Measurements from ENCODE around the gene CTIF. TPM values are rescaled to one million over a fixed set of nuclear protein-coding genes. Genes with fewer than 3 reads are reported as not detected.

The CTIF gene
- total and polyA plus RNA-seq, 5 donors from 2014 or later, result 0.23 to 1.8 TPM; not detected in 3

DNA sequence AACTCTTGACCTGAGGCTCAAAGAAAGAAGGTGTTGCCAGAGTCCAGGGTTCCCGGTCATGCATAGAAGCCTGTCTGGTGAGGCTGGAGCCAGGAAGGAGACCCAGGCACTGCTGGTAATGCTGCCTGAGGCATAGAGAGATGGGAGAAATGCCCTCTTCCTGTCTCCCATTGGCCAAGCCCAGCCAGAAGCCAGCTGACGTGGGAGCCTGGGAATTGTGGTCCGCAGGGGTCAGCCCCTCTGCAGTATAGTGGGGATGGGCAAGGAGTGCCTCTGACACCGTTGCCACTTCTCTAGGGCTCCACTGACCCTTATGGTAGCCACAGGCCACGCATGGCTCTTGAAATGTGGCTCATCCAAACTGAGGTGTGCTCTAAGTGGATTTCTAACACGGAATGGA, 95.7 kb downstream of the CTIF start:
- no peak overlapping the region for H3K27ac Mint-ChIP-seq
- H3K4me3 Mint-ChIP-seq, result no peak overlapping the region
- ATAC-seq (ENCODE audit: low read depth in 2 of 2) (no peak), DNase-seq (no peak)
- no peak overlapping the region for H3K4me3 ChIP-seq (ENCODE audit: low read depth, low read length)
- H3K9me3 ChIP-seq (ENCODE audit: control insufficient read depth in 2 of 2, low read length in 2 of 2), result no peaks in the 10 kb centered on the region
- no peaks in the 10 kb centered on the region for H3K36me3 Mint-ChIP-seq
- no peaks in the 10 kb centered on the region for H3K27me3 ChIP-seq (ENCODE audit: control insufficient read depth, insufficient read depth, low read length)
- no peaks in the 10 kb centered on the region for H3K36me3 ChIP-seq (ENCODE audit: control insufficient read depth, insufficient read depth, low read length)
- peaks cover 12% of the 10 kb centered on the region for H3K27me3 Mint-ChIP-seq
- H3K4me1 Mint-ChIP-seq, result no peaks in the 10 kb centered on the region
- no peak overlapping the region for H3K27ac ChIP-seq (ENCODE audit: insufficient read depth, low read length, poor library complexity, severe bottlenecking)
- H3K9me3 Mint-ChIP-seq, result no peaks in the 10 kb centered on the region
- no peaks in the 10 kb centered on the region for H3K4me1 ChIP-seq (ENCODE audit: control insufficient read depth, insufficient read depth, low read length, poor library complexity, severe bottlenecking)

DNA sequence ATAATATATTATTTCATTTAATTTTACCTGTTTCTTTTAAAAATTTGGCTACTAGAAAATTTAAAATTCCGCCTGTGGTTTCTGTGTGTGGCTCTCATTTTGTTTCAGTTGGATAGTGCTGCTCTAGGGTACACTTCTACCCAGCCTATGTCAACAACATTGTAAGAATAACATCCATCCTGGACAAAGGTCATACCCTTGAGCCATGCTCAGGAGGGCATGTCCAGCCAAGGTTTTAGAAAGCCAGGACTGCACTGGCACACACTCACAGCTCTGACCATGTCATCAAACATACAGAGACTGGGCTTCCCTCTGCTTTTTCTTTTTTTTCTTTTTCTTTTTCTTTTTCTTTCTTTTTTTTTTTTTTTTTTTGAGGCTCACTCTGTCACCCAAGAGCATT, 96.1 kb downstream of the CTIF start:
- H3K36me3 Mint-ChIP-seq, result no peaks in the 10 kb centered on the region
- H3K4me3 Mint-ChIP-seq, result no peak overlapping the region
- DNase-seq (no peak), ATAC-seq (ENCODE audit: low read depth in 2 of 2) (no peak)
- Histone ChIP-seq H3K27ac (ENCODE audit: insufficient read depth, low read length, poor library complexity, severe bottlenecking) (no peak overlapping the region), H3K4me1 (ENCODE audit: control insufficient read depth, insufficient read depth, low read length, poor library complexity, severe bottlenecking) (no peaks in the 10 kb centered on the region), H3K36me3 (ENCODE audit: control insufficient read depth, insufficient read depth, low read length) (no peaks in the 10 kb centered on the region), H3K27me3 (ENCODE audit: control insufficient read depth, insufficient read depth, low read length) (no peaks in the 10 kb centered on the region), H3K9me3 (ENCODE audit: control insufficient read depth in 2 of 2, low read length in 2 of 2) (no peaks in the 10 kb centered on the region), H3K4me3 (ENCODE audit: low read depth, low read length) (no peak overlapping the region)
- no peak overlapping the region for H3K27ac Mint-ChIP-seq
- no peaks in the 10 kb centered on the region for H3K9me3 Mint-ChIP-seq
- H3K27me3 Mint-ChIP-seq, result peaks cover 12% of the 10 kb centered on the region
- no peaks in the 10 kb centered on the region for H3K4me1 Mint-ChIP-seq

DNA sequence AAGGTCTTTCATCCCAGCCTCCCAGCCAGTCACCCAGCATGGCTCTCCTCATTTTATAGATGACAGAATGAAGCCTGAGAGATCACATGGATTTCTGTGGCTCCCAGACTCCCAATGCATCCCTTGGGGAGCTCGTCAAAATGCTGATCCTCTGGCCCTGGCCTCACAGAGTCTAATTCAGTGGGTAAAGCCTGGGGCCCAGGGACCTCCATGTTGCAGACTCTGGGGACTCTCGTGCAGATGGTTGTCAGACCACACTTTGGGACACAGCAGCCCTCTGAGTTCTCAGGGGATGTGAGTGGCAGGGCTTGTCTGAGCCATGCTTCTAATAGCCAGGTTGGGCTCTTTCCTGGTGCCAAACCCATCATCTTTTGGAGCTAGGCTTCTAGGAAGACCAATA, 97.0 kb downstream of the CTIF start:
- ATAC-seq (ENCODE audit: low read depth in 2 of 2) (no peak), DNase-seq (no peak)
- no peaks in the 10 kb centered on the region for H3K9me3 ChIP-seq (ENCODE audit: control insufficient read depth in 2 of 2, low read length in 2 of 2)
- no peaks in the 10 kb centered on the region for H3K36me3 ChIP-seq (ENCODE audit: control insufficient read depth, insufficient read depth, low read length)
- Mint-ChIP-seq H3K27me3 (peaks cover 16% of the 10 kb centered on the region), H3K27ac (no peak overlapping the region), H3K4me1 (no peaks in the 10 kb centered on the region), H3K9me3 (no peaks in the 10 kb centered on the region), H3K36me3 (no peaks in the 10 kb centered on the region), H3K4me3 (no peak overlapping the region)
- H3K4me3 ChIP-seq (ENCODE audit: low read depth, low read length), result no peak overlapping the region
- H3K27ac ChIP-seq (ENCODE audit: insufficient read depth, low read length, poor library complexity, severe bottlenecking), result no peak overlapping the region
- H3K4me1 ChIP-seq (ENCODE audit: control insufficient read depth, insufficient read depth, low read length, poor library complexity, severe bottlenecking), result no peaks in the 10 kb centered on the region
- H3K27me3 ChIP-seq (ENCODE audit: control insufficient read depth, insufficient read depth, low read length), result no peaks in the 10 kb centered on the region

DNA sequence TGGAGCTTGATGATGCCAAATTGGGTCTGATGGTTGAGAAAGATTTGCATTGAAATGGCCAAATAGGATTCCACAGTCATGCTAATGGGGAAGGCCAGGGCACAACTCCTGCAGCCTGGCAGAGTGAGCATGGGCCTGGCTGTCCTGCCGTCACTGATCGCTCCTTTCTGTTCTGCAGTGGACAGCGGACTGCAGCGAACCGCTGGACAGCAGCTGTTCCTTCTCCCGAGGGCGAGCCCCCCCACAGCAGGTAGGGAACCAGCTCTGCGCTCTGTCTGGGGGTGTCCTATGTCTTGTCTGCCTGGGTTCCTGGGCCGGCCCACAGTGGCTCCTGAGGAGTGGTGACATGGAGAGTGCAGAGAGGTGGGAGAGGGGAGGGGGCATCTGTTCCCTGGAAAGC, 97.6 kb downstream of the CTIF start:
- Mint-ChIP-seq H3K27ac (no peak overlapping the region), H3K36me3 (no peaks in the 10 kb centered on the region), H3K27me3 (peaks cover 19% of the 10 kb centered on the region), H3K9me3 (no peaks in the 10 kb centered on the region), H3K4me1 (no peaks in the 10 kb centered on the region), H3K4me3 (no peak overlapping the region)
- H3K27me3 ChIP-seq (ENCODE audit: control insufficient read depth, insufficient read depth, low read length), result no peaks in the 10 kb centered on the region
- H3K27ac ChIP-seq (ENCODE audit: insufficient read depth, low read length, poor library complexity, severe bottlenecking), result no peak overlapping the region
- no peaks in the 10 kb centered on the region for H3K9me3 ChIP-seq (ENCODE audit: control insufficient read depth in 2 of 2, low read length in 2 of 2)
- no peaks in the 10 kb centered on the region for H3K4me1 ChIP-seq (ENCODE audit: control insufficient read depth, insufficient read depth, low read length, poor library complexity, severe bottlenecking)
- no peaks in the 10 kb centered on the region for H3K36me3 ChIP-seq (ENCODE audit: control insufficient read depth, insufficient read depth, low read length)
- no peak overlapping the region for H3K4me3 ChIP-seq (ENCODE audit: low read depth, low read length)
- DNase-seq, result no peak
- ATAC-seq (ENCODE audit: low read depth in 2 of 2), result no peak

DNA sequence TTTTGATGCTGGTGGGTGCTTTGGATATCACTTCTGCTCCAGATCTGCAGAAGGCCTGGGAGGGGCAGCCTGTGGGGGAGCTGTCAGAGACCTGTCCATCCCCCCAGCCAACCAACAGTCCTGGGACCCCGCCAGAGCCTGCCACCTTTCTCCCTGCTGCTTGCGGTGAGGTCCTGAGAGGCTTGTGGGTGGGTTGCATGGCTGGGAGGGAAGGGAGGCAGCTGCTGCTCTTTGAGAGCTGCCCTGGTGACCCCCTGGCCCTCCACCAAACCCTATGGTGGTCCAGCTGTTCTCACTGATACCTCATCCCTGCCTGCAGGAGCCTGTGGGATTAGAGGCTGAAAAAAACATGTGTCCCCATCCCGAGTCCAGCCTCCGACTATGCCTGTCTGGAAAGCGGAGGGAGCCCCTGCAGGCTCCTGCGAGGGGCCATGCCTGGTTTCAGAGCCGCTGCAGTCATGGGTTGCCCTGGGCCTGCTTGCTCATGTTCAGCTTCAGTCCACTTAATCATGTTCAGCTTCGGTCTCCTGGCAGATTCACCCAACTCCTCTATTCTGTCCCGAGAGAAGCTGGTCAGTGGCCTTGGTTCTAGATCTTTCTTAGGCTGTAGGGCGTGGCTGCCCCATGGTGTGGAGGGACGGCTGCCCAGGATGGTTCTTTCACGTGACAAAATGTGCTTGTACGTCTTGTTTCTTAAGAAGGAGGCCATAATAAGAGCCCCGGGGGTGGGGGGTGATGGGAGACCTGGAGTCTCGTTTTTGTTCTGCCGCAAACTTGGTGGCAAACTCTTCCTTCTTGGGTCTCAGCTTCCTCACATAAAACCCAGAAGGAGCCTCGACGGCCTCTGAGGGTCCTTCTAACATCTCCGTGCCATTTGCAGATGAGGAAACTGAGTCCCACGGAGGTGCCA, 98.5 kb downstream of the CTIF start:
- H3K36me3 ChIP-seq (ENCODE audit: control insufficient read depth, insufficient read depth, low read length), result no peaks in the 10 kb centered on the region
- H3K4me1 ChIP-seq (ENCODE audit: control insufficient read depth, insufficient read depth, low read length, poor library complexity, severe bottlenecking), result no peaks in the 10 kb centered on the region
- Mint-ChIP-seq H3K27ac (no peak overlapping the region), H3K4me1 (peaks cover 0 to 4% (median 0%) of the 10 kb centered on the region in 4 donors), H3K4me3 (no peak overlapping the region), H3K36me3 (no peaks in the 10 kb centered on the region), H3K27me3 (peaks cover 23% of the 10 kb centered on the region), H3K9me3 (peaks cover 0 to 4% (median 2%) of the 10 kb centered on the region in 7 donors)
- no peak for ATAC-seq (ENCODE audit: low read depth in 2 of 2)
- no peaks in the 10 kb centered on the region for H3K9me3 ChIP-seq (ENCODE audit: control insufficient read depth in 2 of 2, low read length in 2 of 2)
- no peak overlapping the region for H3K27ac ChIP-seq (ENCODE audit: insufficient read depth, low read length, poor library complexity, severe bottlenecking)
- no peak for DNase-seq
- no peak overlapping the region for H3K4me3 ChIP-seq (ENCODE audit: low read depth, low read length)
- H3K27me3 ChIP-seq (ENCODE audit: control insufficient read depth, insufficient read depth, low read length), result no peaks in the 10 kb centered on the region

DNA sequence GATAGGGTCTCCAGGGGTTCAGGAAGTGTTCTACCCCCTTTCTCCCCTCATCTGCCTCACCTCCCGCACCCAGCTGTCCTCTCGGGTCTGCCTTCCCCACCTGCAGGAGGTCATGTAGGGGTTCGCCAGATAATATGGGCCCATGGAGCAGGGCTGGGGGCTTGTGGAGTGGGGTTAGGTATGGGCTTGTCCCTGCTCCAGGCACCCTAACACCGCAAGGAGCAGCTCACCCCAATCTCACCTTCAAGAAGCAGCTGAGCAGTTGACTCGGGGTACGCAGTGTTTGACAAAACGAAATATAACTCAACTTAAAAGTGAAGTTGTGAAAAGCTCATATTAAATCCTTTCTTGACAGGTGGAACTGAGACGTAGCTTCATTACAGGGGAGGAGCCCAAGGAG, 99.6 kb downstream of the CTIF start:
- Mint-ChIP-seq H3K9me3 (peaks cover 0 to 5% (median 2%) of the 10 kb centered on the region in 7 donors), H3K27ac (no peak overlapping the region), H3K4me1 (peaks cover 0 to 4% (median 0%) of the 10 kb centered on the region in 4 donors), H3K4me3 (no peak overlapping the region), H3K27me3 (peaks cover 23% of the 10 kb centered on the region), H3K36me3 (no peaks in the 10 kb centered on the region)
- no peak overlapping the region for H3K4me3 ChIP-seq (ENCODE audit: low read depth, low read length)
- ATAC-seq (ENCODE audit: low read depth in 2 of 2) (no peak), DNase-seq (no peak)
- no peaks in the 10 kb centered on the region for H3K27me3 ChIP-seq (ENCODE audit: control insufficient read depth, insufficient read depth, low read length)
- H3K27ac ChIP-seq (ENCODE audit: insufficient read depth, low read length, poor library complexity, severe bottlenecking), result no peak overlapping the region
- H3K36me3 ChIP-seq (ENCODE audit: control insufficient read depth, insufficient read depth, low read length), result no peaks in the 10 kb centered on the region
- H3K4me1 ChIP-seq (ENCODE audit: control insufficient read depth, insufficient read depth, low read length, poor library complexity, severe bottlenecking), result no peaks in the 10 kb centered on the region
- H3K9me3 ChIP-seq (ENCODE audit: control insufficient read depth in 2 of 2, low read length in 2 of 2), result no peaks in the 10 kb centered on the region

DNA sequence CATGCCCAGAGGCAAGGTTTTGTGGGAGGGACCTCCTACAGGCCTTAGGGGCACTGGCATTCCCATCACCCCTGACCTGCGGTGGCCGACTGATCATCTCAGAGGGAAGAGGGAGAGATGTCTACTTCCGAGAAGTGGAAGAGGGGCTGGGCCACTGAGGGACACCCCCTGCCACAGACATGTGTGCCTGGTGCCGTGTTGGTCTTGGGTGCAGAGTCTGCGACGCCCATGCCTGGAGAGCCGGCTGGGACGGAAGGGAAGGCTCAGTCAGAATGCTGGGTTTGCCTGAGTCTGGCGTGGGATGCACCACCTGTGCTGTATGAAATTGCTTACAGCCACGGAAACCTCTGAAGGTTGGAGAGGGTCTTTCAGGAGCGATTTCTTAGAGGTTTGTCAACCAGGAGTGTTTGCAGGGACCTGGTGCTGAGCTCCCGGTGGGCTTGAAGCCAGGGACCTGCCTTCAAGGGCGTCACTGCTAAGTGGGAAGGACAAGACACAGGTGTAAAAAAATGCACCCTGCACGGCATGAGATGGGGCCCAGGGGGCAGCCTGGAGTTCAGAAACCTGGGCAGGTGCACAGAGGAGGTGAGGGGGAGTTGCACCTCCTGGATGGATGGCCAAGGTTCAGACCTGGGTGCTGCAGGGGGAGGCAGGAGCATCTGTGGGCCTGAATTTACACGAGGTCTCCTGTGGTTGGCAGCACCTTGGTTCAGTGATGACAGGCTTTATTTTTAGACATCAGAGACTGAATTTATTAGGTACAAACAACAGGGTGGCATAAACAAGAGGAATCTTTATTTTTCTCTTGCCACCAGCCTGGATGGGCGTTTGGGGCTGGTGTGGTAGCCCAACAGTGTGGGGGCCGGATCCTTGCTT, 100.3 kb downstream of the CTIF start:
- H3K27me3 ChIP-seq (ENCODE audit: control insufficient read depth, insufficient read depth, low read length), result no peaks in the 10 kb centered on the region
- H3K4me3 Mint-ChIP-seq, result no peak overlapping the region
- no peak for DNase-seq
- peaks cover 23% of the 10 kb centered on the region for H3K27me3 Mint-ChIP-seq
- H3K27ac Mint-ChIP-seq, result no peak overlapping the region
- no peak overlapping the region for H3K4me3 ChIP-seq (ENCODE audit: low read depth, low read length)
- H3K36me3 Mint-ChIP-seq, result no peaks in the 10 kb centered on the region
- H3K4me1 ChIP-seq (ENCODE audit: control insufficient read depth, insufficient read depth, low read length, poor library complexity, severe bottlenecking), result no peaks in the 10 kb centered on the region
- ATAC-seq (ENCODE audit: low read depth in 2 of 2), result no peak
- H3K27ac ChIP-seq (ENCODE audit: insufficient read depth, low read length, poor library complexity, severe bottlenecking), result no peak overlapping the region
- H3K9me3 ChIP-seq (ENCODE audit: control insufficient read depth in 2 of 2, low read length in 2 of 2), result no peaks in the 10 kb centered on the region
- H3K4me1 Mint-ChIP-seq, result peaks cover 0 to 4% (median 0%) of the 10 kb centered on the region in 4 donors
- H3K9me3 Mint-ChIP-seq, result peaks cover 0 to 5% (median 2%) of the 10 kb centered on the region in 7 donors
- H3K36me3 ChIP-seq (ENCODE audit: control insufficient read depth, insufficient read depth, low read length), result no peaks in the 10 kb centered on the region
